ENCODE data around the gene ERP27. TPM values are rescaled to one million over a fixed set of nuclear protein-coding genes. Genes with fewer than 3 reads are reported as not detected.
A peak's percentile ranks its signal among the peaks of the same experiment; 100 is the strongest.

The ERP27 gene
- polyA plus RNA-seq, 4 donors, result 0.12 to 34.9 TPM; not detected in 2

DNA sequence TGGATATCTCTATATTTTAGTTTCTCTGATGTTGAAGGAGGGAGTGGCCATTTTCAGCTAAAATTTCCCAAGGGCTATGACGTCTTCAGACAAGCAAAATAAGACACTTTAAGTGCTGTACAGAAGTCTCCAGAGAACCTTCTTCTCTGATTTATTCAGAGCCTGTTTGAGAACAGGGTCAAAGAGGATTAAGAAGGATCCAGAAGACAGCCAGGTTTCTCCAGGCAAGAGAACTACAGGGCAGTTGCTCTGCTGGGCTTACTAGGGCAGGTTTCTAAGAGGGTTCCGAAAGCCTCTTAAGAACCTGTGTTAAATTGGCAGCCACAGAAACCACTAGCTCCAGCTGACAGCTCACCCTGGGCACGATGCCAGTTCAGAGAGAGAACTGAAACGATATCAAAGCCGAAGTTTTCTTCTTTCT, 53.9 kb downstream of the ERP27 start:
- 10 to 15% (median 11%) methylated on average over 5 of the region's 5 CpGs for WGBS, 3 donors
- H3K4me3 ChIP-seq (ENCODE audit: low read depth in 1 of 3, low read length in 3 of 3), result peak overlapping the region in 1 of 3 donors; percentile 9
- peaks cover 0 to 5% (median 0%) of the 10 kb centered on the region in 3 donors for H3K27me3 ChIP-seq (ENCODE audit: control insufficient read depth in 3 of 3, insufficient read depth in 3 of 3, low read length in 3 of 3)
- no peaks in the 10 kb centered on the region for H3K9me3 ChIP-seq (ENCODE audit: control insufficient read depth in 2 of 2, insufficient read depth in 1 of 2, low read depth in 1 of 2, low read length in 1 of 2)
- peak overlapping the region in 2 of 3 donors; percentile 43 to 68 for H3K27ac ChIP-seq (ENCODE audit: low read depth in 1 of 3, low read length in 2 of 3)
- no peak for FAIRE-seq
- no peaks in the 10 kb centered on the region for H3K4me1 ChIP-seq (ENCODE audit: control insufficient read depth in 3 of 3, insufficient read depth in 2 of 3, low read depth in 1 of 3, low read length in 2 of 3)
- peak in 1 of 2 donors; percentile 39 for DNase-seq
- no peaks in the 10 kb centered on the region for H3K36me3 ChIP-seq (ENCODE audit: control insufficient read depth in 3 of 3, insufficient read depth in 2 of 3, low read depth in 1 of 3, low read length in 3 of 3)

DNA sequence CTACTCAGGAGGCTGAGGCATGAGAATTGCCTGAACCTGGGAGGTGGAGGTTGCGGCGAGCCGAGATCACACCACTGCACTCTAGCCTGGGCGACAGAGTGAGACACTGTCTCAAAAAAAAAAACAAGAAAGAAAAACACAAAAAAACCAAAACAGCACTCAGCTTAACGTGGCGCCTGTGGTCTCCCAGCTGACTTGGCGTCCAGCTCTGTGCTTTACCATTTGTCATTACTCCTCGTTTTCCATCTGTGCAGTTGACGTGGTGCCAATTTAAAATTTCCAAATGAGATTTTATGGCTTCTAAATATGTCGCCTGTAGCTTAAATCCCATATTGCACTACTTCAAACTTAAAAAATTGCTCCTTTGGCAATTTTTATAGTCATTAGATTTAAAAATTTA, 54.7 kb downstream of the ERP27 start:
- DNase-seq, result no peak
- H3K27me3 ChIP-seq (ENCODE audit: control insufficient read depth in 3 of 3, insufficient read depth in 3 of 3, low read length in 3 of 3), result peaks cover 0 to 5% (median 0%) of the 10 kb centered on the region in 3 donors
- no peak for FAIRE-seq
- H3K27ac ChIP-seq (ENCODE audit: low read depth in 1 of 3, low read length in 2 of 3), result peak overlapping the region in 2 of 3 donors; percentile 2 to 70
- no peaks in the 10 kb centered on the region for H3K36me3 ChIP-seq (ENCODE audit: control insufficient read depth in 3 of 3, insufficient read depth in 2 of 3, low read depth in 1 of 3, low read length in 3 of 3)
- no peak overlapping the region for H3K4me3 ChIP-seq (ENCODE audit: low read depth in 1 of 3, low read length in 3 of 3)
- 62 to 78% (median 77%) methylated on average over 10 of the region's 10 CpGs for WGBS, 3 donors
- no peaks in the 10 kb centered on the region for H3K9me3 ChIP-seq (ENCODE audit: control insufficient read depth in 2 of 2, insufficient read depth in 1 of 2, low read depth in 1 of 2, low read length in 1 of 2)
- no peaks in the 10 kb centered on the region for H3K4me1 ChIP-seq (ENCODE audit: control insufficient read depth in 3 of 3, insufficient read depth in 2 of 3, low read depth in 1 of 3, low read length in 2 of 3)

DNA sequence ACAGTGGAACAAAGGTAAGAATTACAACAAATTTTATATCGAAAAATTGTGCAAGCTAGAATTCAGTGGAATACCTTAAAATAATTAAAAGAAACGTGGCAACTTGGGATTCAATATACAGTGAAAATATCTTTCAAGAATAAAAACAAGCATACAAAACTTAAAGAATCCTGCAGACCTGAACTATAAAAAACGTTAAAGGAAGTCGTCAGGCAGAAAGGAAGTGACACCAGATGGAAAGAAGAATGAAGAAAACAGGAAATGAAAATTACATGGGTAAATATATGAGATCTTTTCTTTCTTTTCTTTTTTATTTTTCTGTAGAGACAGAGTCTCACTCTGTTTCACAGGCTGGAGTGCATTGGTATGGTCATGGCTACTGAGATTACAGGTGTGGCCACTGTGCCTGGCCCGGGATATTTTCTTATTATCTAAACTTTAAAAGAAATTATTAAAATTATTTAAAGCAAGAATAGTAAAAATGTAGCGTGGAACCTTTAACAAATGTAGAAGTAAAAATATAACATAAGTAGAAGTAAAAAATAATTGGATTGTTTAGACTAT, 57.4 kb downstream of the ERP27 start:
- WGBS, 3 donors, result 78 to 80% (median 79%) methylated on average over 6 of the region's 6 CpGs
- H3K9me3 ChIP-seq (ENCODE audit: control insufficient read depth in 2 of 2, insufficient read depth in 1 of 2, low read depth in 1 of 2, low read length in 1 of 2), result no peaks in the 10 kb centered on the region
- FAIRE-seq (no peak), DNase-seq (no peak)
- no peak overlapping the region for H3K4me3 ChIP-seq (ENCODE audit: low read depth in 1 of 3, low read length in 3 of 3)
- H3K27ac ChIP-seq (ENCODE audit: low read depth in 1 of 3, low read length in 2 of 3), result no peak overlapping the region
- H3K4me1 ChIP-seq (ENCODE audit: control insufficient read depth in 3 of 3, insufficient read depth in 2 of 3, low read depth in 1 of 3, low read length in 2 of 3), result no peaks in the 10 kb centered on the region
- peaks cover 0 to 5% (median 0%) of the 10 kb centered on the region in 3 donors for H3K27me3 ChIP-seq (ENCODE audit: control insufficient read depth in 3 of 3, insufficient read depth in 3 of 3, low read length in 3 of 3)
- H3K36me3 ChIP-seq (ENCODE audit: control insufficient read depth in 3 of 3, insufficient read depth in 2 of 3, low read depth in 1 of 3, low read length in 3 of 3), result no peaks in the 10 kb centered on the region

DNA sequence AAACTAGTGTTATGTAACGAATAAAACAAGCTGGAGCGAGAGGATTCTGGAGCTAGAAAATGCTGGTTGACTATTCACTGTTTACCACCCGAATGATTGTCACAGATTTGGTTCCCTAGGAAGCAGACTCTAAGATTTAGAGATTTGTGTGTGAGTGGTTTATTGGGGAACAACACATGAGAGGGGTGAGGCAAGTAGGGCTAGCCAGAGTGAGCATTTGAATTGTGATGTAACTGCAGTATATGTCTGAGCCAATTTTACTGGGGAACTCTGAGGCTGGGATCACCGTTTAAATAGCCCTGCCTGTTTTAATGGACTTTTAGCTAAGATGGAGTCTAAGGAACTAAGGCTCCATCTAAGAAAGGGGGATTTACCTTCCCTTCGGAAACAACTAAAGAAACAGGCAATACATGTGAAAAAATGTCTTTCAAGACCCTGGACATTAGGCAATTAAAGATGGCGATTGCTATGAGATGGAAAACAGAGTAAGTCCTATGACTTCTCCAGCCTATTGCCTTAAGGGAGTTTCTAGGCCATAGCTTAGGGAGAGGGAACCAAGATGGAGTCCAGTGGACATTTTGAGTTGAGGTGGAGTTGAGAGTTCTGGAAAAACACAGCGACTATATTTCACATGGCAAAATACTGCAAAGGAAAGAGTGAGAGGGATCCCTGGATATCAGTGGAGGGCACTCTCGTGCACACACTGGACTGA, 59.0 kb downstream of the ERP27 start:
- H3K4me3 ChIP-seq (ENCODE audit: low read depth in 1 of 3, low read length in 3 of 3), result no peak overlapping the region
- H3K27me3 ChIP-seq (ENCODE audit: control insufficient read depth in 3 of 3, insufficient read depth in 3 of 3, low read length in 3 of 3), result no peaks in the 10 kb centered on the region
- WGBS, 3 donors, result 88 to 92% (median 91%) methylated on average over 8 of the region's 8 CpGs
- no peaks in the 10 kb centered on the region for H3K36me3 ChIP-seq (ENCODE audit: control insufficient read depth in 3 of 3, insufficient read depth in 2 of 3, low read depth in 1 of 3, low read length in 3 of 3)
- DNase-seq (no peak), FAIRE-seq (no peak)
- no peak overlapping the region for H3K27ac ChIP-seq (ENCODE audit: low read depth in 1 of 3, low read length in 2 of 3)
- no peaks in the 10 kb centered on the region for H3K4me1 ChIP-seq (ENCODE audit: control insufficient read depth in 3 of 3, insufficient read depth in 2 of 3, low read depth in 1 of 3, low read length in 2 of 3)
- no peaks in the 10 kb centered on the region for H3K9me3 ChIP-seq (ENCODE audit: control insufficient read depth in 2 of 2, insufficient read depth in 1 of 2, low read depth in 1 of 2, low read length in 1 of 2)

DNA sequence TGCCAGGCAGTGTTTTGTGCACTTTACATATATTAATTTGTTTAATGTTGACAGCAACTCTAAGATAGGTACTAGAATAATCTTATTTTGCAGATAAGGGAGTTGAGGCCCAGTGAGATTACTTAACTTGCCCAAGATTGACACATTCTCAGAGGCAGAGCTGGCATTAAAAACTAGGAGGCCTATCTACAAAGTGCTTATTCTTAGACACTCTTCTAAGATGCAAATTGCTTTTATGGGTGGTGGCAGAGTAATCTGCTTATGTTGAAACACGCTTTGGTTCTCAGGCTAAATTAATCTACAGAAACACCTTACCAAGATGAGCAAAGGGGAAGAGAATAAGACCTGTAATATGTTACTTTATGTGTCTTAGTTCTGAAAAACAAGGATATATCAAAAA, 59.8 kb downstream of the ERP27 start:
- Histone ChIP-seq H3K27ac (ENCODE audit: low read depth in 1 of 3, low read length in 2 of 3) (no peak overlapping the region), H3K4me3 (ENCODE audit: low read depth in 1 of 3, low read length in 3 of 3) (no peak overlapping the region), H3K4me1 (ENCODE audit: control insufficient read depth in 3 of 3, insufficient read depth in 2 of 3, low read depth in 1 of 3, low read length in 2 of 3) (no peaks in the 10 kb centered on the region), H3K36me3 (ENCODE audit: control insufficient read depth in 3 of 3, insufficient read depth in 2 of 3, low read depth in 1 of 3, low read length in 3 of 3) (no peaks in the 10 kb centered on the region), H3K9me3 (ENCODE audit: control insufficient read depth in 2 of 2, insufficient read depth in 1 of 2, low read depth in 1 of 2, low read length in 1 of 2) (no peaks in the 10 kb centered on the region), H3K27me3 (ENCODE audit: control insufficient read depth in 3 of 3, insufficient read depth in 3 of 3, low read length in 3 of 3) (no peaks in the 10 kb centered on the region)
- DNase-seq (no peak), FAIRE-seq (no peak)
- 83 to 93% (median 89%) methylated on average over 1 of the region's 1 CpG for WGBS, 3 donors

DNA sequence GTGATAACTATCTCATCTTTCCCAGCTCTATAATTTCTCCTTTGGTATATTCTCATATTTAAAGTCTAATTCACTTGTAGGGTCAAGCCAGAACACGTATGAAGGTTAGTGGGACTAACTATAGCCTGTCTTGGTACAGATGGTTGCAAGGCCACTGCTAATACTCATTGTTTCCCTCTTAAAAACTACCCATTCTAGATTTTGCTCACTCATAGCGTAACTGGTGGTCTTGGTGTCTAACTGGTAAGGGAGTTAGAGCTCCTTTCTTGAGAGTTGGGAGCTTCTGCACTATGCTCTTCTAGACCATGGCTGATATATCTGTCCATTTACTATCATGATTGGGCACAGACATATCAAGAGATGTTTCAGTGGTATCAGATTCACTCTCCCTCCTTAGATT, 61.5 kb downstream of the ERP27 start:
- no peak for FAIRE-seq
- no peak overlapping the region for H3K27ac ChIP-seq (ENCODE audit: low read depth in 1 of 3, low read length in 2 of 3)
- no peaks in the 10 kb centered on the region for H3K27me3 ChIP-seq (ENCODE audit: control insufficient read depth in 3 of 3, insufficient read depth in 3 of 3, low read length in 3 of 3)
- H3K9me3 ChIP-seq (ENCODE audit: control insufficient read depth in 2 of 2, insufficient read depth in 1 of 2, low read depth in 1 of 2, low read length in 1 of 2), result no peaks in the 10 kb centered on the region
- DNase-seq, result no peak
- 37 to 84% (median 65%) methylated on average over 2 of the region's 2 CpGs for WGBS, 3 donors
- no peaks in the 10 kb centered on the region for H3K4me1 ChIP-seq (ENCODE audit: control insufficient read depth in 3 of 3, insufficient read depth in 2 of 3, low read depth in 1 of 3, low read length in 2 of 3)
- H3K36me3 ChIP-seq (ENCODE audit: control insufficient read depth in 3 of 3, insufficient read depth in 2 of 3, low read depth in 1 of 3, low read length in 3 of 3), result no peaks in the 10 kb centered on the region
- no peak overlapping the region for H3K4me3 ChIP-seq (ENCODE audit: low read depth in 1 of 3, low read length in 3 of 3)

DNA sequence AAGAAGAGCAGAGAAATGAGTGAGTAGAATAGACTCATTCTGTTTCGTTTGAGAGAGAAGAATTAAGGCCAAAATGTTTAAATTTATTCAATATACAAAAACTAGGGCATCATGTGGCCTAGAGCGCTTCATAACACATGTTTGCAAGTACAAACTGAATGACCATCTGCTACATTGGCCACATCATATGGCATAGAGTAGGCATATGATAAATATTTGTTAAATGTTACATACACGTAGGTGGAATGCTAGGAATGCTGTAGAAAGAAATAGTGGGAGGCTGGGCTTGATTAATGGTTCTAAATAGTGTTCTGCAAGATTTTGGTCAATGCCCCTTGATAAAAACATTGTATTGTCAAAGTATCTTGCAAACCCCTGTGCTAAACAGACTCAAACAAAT, 63.5 kb downstream of the ERP27 start:
- H3K4me3 ChIP-seq (ENCODE audit: low read depth in 1 of 3, low read length in 3 of 3), result no peak overlapping the region
- H3K9me3 ChIP-seq (ENCODE audit: control insufficient read depth in 2 of 2, insufficient read depth in 1 of 2, low read depth in 1 of 2, low read length in 1 of 2), result no peaks in the 10 kb centered on the region
- 53 to 64% (median 60%) methylated on average over 3 of the region's 3 CpGs for WGBS, 3 donors
- H3K27me3 ChIP-seq (ENCODE audit: control insufficient read depth in 3 of 3, insufficient read depth in 3 of 3, low read length in 3 of 3), result no peaks in the 10 kb centered on the region
- no peaks in the 10 kb centered on the region for H3K36me3 ChIP-seq (ENCODE audit: control insufficient read depth in 3 of 3, insufficient read depth in 2 of 3, low read depth in 1 of 3, low read length in 3 of 3)
- no peak for FAIRE-seq
- DNase-seq, result no peak
- no peak overlapping the region for H3K27ac ChIP-seq (ENCODE audit: low read depth in 1 of 3, low read length in 2 of 3)
- no peaks in the 10 kb centered on the region for H3K4me1 ChIP-seq (ENCODE audit: control insufficient read depth in 3 of 3, insufficient read depth in 2 of 3, low read depth in 1 of 3, low read length in 2 of 3)

DNA sequence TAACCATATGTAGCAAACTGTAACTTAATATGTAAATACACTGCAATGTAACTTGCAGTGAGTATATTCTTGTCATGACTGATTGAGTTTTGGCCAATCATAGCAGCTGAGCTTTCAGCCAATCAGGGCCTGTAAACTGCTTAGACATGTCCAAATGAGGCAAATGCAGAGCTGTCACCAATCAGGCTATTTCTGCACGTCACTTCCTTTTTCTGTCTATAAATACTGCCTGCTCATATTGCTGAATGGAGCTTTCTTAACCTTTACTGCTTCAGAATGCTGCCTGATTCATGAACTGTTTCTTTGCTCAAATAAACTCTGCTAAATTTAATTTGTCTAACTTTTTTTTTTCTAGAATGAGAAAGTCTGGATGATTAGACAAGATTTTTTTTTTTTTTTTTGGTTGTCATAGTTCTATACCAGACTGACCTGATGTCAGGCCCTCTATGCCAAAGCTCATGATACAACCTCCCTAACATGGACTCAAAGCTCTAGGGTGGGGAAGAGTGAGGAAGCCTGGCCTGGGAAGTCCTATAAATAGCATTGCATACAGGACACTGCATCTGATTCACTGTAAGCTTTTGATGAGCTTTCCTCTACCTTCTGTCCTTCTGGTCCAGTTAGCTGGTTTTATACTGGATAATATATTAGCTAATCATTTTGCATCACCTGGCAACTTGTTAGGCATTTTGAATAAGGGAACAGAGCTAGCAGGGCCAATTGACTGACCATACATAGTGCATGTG, 64.7 kb downstream of the ERP27 start:
- Histone ChIP-seq H3K9me3 (ENCODE audit: control insufficient read depth in 2 of 2, insufficient read depth in 1 of 2, low read depth in 1 of 2, low read length in 1 of 2) (no peaks in the 10 kb centered on the region), H3K4me3 (ENCODE audit: low read depth in 1 of 3, low read length in 3 of 3) (no peak overlapping the region), H3K27ac (ENCODE audit: low read depth in 1 of 3, low read length in 2 of 3) (no peak overlapping the region), H3K36me3 (ENCODE audit: control insufficient read depth in 3 of 3, insufficient read depth in 2 of 3, low read depth in 1 of 3, low read length in 3 of 3) (no peaks in the 10 kb centered on the region), H3K4me1 (ENCODE audit: control insufficient read depth in 3 of 3, insufficient read depth in 2 of 3, low read depth in 1 of 3, low read length in 2 of 3) (no peaks in the 10 kb centered on the region), H3K27me3 (ENCODE audit: control insufficient read depth in 3 of 3, insufficient read depth in 3 of 3, low read length in 3 of 3) (no peaks in the 10 kb centered on the region)
- WGBS, 3 donors, result 54 to 73% (median 65%) methylated on average over 1 of the region's 1 CpG
- no peak for DNase-seq
- no peak for FAIRE-seq

Measured in small intestine (tissue), 7 donors.